ENCODE measurements around the gene KLK1. TPM values are rescaled to one million over a fixed set of nuclear protein-coding genes. Genes with fewer than 3 reads are reported as not detected.

The KLK1 gene
- total and polyA plus RNA-seq, 2 donors = 0.39 TPM; not detected in 1

DNA sequence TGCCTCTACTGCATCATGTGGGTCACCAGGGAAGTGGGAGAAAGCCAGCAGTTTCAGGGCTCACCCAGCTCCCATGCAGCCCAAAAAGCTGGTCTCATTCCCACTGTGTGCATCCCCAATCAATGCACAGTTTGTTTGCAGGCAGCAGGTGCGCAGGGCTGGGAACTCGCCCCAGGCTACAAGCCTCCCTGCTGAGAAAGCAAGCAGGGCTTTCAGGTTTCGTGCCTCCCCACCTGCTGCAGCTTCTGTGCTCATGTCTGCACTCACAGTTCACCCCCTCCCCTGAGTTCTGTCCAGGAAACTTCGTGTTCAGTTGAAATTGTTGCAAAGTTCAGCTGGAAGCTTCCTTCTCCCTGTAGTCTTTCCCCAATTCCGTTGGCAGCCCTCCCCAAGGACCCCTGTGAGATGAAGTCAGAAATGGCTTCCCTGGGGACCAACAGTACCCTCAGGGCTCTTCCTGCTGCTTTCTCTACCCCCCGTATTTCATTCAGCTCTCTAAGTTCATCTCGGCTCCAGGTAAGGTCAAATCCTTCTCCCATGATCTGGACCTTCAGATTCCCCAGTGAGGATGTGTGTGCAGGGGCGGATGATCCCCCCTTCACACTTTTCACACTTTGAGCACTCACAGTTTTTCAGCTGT lies 20.8 kb upstream of the KLK1 start:
- Histone ChIP-seq H3K27ac (ENCODE audit: low read depth) (no peak overlapping the region), H3K4me1 (ENCODE audit: insufficient read depth) (no peaks in the 10 kb centered on the region), H3K4me3 (ENCODE audit: low read depth, low read length) (no peak overlapping the region), H3K36me3 (ENCODE audit: insufficient read depth) (no peaks in the 10 kb centered on the region)
- 59% methylated on average over 8 of the region's 8 CpGs for WGBS
- DNase-seq (ENCODE audit: extremely low spot score) = no peak

DNA sequence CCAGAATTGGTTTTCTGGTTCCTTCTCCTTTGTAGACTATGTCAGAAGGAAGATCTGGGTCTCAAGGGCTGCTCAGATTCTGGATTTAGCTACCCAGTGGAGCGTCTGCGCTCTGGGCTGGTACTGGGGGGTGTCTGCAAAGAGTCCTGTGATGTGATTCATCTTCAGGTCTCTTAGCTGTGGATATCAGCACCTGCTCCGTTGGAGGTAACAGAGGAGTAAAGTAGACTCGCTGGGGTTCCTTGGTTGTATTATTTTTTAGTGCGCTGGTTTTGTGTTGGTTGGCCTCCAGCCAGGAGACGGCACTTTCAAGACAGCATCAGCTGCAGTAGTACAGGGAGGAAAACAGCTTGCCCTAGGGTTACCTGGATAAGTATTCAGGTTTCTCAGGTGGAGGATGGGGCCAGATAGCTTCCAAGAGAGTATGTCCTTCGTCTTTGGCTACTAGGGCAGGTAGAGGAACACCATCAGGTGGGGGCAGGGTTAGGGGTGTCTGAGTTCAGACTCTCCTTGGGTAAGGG lies 20.2 kb upstream of the KLK1 start:
- no peaks in the 10 kb centered on the region for H3K36me3 ChIP-seq (ENCODE audit: insufficient read depth)
- DNase-seq (ENCODE audit: extremely low spot score) = no peak
- H3K27ac ChIP-seq (ENCODE audit: low read depth) = no peak overlapping the region
- no peaks in the 10 kb centered on the region for H3K4me1 ChIP-seq (ENCODE audit: insufficient read depth)
- 84% methylated on average over 7 of the region's 7 CpGs for WGBS
- H3K4me3 ChIP-seq (ENCODE audit: low read depth, low read length) = no peak overlapping the region

DNA sequence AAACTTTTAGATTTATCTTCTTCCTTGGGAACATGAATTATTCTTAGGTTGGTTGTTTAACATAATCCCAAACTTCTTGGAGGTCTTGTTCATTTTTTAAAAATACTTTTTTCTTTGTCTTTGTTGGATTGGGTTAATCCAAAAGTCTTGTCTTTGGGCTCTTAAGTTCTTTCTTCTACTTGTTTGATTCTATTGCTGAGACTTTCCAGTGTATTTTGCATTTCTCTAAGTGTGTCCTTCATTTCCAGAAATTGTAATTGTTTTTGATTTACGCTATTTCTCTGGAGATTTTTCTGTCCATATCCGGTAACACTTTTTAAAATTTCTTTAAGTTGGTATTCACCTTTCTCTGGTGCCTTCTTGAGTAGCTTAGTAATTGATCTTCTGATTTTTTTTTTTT lies 19.6 kb upstream of the KLK1 start:
- no peak overlapping the region for H3K4me3 ChIP-seq (ENCODE audit: low read depth, low read length)
- H3K27ac ChIP-seq (ENCODE audit: low read depth) = no peak overlapping the region
- no peak for DNase-seq (ENCODE audit: extremely low spot score)
- H3K4me1 ChIP-seq (ENCODE audit: insufficient read depth) = no peaks in the 10 kb centered on the region
- WGBS = 94% methylated on average over 2 of the region's 2 CpGs
- H3K36me3 ChIP-seq (ENCODE audit: insufficient read depth) = no peaks in the 10 kb centered on the region

DNA sequence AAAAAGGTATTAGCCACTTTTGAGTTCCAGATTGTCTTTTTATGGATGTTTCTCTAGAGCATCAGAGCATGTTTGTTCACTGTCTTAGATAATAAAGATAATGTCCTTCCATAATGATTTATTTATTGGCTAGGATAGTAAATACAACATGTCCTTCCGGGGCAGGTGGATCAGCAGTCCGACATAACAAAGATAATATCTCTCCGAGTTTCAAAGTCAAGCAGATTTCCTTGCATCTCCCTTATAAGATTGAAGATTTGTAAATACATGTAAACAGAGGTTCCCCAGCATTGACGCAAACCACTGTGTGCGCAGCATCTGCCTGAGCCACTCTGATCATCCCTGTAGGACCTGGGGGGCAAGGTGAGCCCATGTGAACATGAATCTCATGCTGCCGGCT lies 18.5 kb upstream of the KLK1 start:
- Histone ChIP-seq H3K4me1 (ENCODE audit: insufficient read depth) (no peaks in the 10 kb centered on the region), H3K4me3 (ENCODE audit: low read depth, low read length) (no peak overlapping the region), H3K27ac (ENCODE audit: low read depth) (no peak overlapping the region), H3K36me3 (ENCODE audit: insufficient read depth) (no peaks in the 10 kb centered on the region)
- DNase-seq (ENCODE audit: extremely low spot score) = no peak
- WGBS = 73% methylated on average over 6 of the region's 6 CpGs

DNA sequence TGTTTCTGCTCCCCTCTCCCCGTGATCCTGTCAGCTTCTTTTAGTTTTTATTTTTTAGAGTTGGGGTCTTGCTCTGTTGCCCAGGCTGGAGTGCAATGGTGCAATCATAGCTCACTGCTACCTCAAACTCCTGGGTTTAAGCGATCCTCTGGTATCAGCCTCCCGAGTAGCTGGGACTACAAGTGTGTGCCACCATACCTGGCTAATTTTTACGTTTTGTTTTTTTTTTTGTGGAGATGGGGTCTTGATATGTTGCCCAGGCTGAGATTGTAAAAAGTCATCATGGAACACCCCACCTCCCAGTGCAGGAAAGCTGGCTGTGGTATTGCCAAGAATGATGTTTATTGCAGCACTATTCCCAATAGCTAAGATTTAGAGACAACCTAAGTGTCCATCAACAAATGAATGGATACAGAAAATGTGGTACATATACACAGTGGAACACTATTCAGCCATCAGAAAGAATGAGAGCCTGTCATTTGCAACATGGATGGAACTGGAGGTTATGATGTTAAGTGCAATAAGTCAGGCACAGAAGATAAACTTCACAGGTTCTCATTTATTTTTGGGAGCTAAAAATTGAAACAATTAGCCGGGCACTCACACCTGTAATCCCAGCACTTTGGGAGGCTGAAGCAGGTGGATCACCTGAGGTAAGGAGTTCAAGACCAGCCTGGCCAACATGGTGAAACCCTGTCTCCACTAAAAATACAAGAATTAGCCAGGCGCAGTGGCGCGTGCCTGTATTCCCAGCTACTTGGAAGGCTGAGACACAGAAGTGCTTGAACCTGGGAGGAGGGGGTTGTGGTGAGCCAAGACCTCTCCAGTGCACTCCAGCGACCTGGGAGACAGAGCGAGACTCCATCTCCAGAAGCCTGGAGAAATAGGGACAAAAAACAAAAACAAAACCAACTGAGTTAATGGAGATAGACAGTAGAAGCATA lies 16.4 kb upstream of the KLK1 start:
- H3K4me3 ChIP-seq (ENCODE audit: low read depth, low read length) = no peak overlapping the region
- no peaks in the 10 kb centered on the region for H3K4me1 ChIP-seq (ENCODE audit: insufficient read depth)
- no peak overlapping the region for H3K27ac ChIP-seq (ENCODE audit: low read depth)
- DNase-seq (ENCODE audit: extremely low spot score) = no peak
- WGBS = 75% methylated on average over 10 of the region's 10 CpGs
- no peaks in the 10 kb centered on the region for H3K36me3 ChIP-seq (ENCODE audit: insufficient read depth)

DNA sequence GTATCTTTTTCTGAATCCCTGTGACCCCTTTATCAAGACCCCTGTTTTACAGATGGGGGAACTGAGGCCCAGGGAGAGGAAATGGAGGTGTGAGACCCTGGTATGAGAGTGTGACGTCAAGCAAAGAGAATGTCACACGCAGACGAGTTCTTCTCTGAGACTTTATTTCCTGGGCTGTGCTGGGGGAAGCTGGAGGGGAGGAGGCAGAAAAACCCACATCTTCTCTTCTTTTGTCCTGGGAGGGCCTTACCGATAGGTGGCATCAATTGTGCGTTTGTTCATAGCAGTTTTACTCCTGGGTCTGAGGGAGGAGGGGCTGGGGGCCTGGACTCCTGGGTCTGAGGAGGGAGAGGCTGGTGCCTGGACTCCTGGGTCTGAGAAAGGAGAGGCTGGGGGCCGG lies 14.7 kb upstream of the KLK1 start:
- no peaks in the 10 kb centered on the region for H3K36me3 ChIP-seq (ENCODE audit: insufficient read depth)
- H3K27ac ChIP-seq (ENCODE audit: low read depth) = no peak overlapping the region
- DNase-seq (ENCODE audit: extremely low spot score) = no peak
- no peaks in the 10 kb centered on the region for H3K4me1 ChIP-seq (ENCODE audit: insufficient read depth)
- WGBS = 18% methylated on average over 6 of the region's 6 CpGs
- H3K4me3 ChIP-seq (ENCODE audit: low read depth, low read length) = no peak overlapping the region

DNA sequence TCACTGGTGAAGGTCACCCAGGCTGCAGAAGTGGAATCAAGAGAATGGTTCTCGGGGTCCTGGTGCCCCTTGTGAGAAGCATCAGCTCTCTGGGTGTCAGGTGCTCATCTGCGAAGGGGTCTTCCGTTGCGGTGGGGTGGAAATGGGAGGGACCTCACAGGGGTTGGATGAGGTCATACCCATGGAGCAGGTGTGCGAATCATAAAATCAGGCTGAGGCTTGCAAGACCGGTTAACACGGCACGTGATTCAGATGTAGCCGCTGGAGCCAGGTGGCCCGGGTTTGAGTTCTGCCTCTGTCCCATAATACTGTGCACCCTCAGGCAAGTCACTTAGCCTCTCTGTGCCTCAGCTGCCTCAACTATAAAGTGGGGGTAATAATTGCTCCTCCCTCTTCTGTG lies 13.7 kb upstream of the KLK1 start:
- WGBS = 70% methylated on average over 10 of the region's 10 CpGs
- DNase-seq (ENCODE audit: extremely low spot score) = no peak
- H3K27ac ChIP-seq (ENCODE audit: low read depth) = no peak overlapping the region
- H3K36me3 ChIP-seq (ENCODE audit: insufficient read depth) = no peaks in the 10 kb centered on the region
- H3K4me1 ChIP-seq (ENCODE audit: insufficient read depth) = no peaks in the 10 kb centered on the region
- no peak overlapping the region for H3K4me3 ChIP-seq (ENCODE audit: low read depth, low read length)

DNA sequence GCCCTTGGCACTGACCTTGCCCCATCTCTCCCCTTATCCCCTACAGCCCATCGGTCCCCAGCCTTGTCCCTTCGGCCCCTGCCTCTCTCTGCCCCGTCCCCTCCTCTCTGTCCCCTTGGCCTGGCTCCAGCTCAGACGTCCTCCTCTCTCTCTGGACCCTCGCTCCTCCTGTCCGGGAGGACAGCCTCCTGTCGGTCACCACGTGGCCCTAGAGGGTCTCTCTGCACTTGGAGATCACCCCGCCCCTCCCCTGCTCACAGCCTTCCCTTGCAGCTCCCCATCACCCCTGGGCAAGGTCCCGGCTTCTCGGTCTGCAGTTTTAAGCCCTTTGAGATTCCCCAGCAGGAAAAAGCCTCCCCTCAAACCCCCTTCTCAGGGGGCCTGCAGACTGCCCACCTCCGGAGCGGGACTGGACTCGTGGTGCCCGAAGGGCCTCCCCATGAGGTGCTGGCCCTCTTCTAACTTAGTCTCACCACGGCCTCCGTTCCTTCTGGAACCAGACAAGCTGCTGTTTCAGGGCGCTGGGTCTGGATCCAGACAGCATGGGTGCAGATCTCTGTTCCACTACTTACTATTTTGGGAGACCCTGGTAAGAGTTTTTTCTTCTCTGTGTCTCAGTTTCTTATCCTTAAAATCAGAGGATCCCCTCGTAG lies 13.1 kb upstream of the KLK1 start:
- H3K4me3 ChIP-seq (ENCODE audit: low read depth, low read length) = no peak overlapping the region
- WGBS = 40% methylated on average over 19 of the region's 19 CpGs

DNA sequence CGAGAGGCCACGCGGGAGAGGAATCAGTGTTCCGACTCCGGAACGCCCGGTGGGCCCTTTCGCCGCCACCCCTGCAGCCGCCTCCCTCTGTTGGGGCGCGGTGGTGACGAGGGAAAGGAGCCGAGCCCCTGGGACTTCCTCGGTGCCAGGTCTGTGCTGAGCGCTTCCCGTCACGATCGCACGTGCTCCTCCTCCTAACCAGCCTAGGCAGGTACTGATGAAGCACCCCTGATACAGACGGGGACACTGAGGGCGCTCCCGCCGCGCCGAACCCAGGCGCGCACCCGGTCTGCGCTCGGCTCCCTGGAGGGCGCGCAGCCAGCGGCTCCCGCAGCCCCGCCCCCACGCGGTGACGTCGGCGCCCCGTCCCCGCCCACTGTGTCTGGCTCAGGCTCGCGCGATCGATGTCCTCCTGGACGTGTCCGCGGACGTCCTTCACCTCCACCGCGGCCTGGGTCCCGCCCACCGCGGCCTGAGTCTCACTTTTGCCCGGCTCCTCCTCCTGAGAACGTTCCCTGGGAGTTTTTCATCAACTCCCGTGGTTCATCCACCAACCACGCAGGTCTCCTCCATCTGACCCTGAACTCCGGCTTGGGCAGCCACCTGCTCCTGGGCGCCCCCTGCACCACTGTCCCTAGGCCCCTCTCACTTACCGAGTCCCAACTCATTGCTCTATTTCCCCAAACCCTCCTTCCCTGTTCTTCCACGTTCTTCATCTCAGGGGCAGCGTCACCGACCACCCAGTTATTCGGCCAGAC lies 12.4 kb upstream of the KLK1 start:
- H3K36me3 ChIP-seq (ENCODE audit: insufficient read depth) = no peaks in the 10 kb centered on the region
- H3K4me3 ChIP-seq (ENCODE audit: low read depth, low read length) = peak overlapping the region; percentile 33
- H3K27ac ChIP-seq (ENCODE audit: low read depth) = no peak overlapping the region
- no peaks in the 10 kb centered on the region for H3K4me1 ChIP-seq (ENCODE audit: insufficient read depth)
- 2% methylated on average over 67 of the region's 67 CpGs for WGBS
- DNase-seq (ENCODE audit: extremely low spot score) = no peak

More for the DNA sequence above, 13.1 kb upstream of the KLK1 start:
- no peaks in the 10 kb centered on the region for H3K4me1 ChIP-seq (ENCODE audit: insufficient read depth)
- no peak overlapping the region for H3K27ac ChIP-seq (ENCODE audit: low read depth)
- H3K36me3 ChIP-seq (ENCODE audit: insufficient read depth) = no peaks in the 10 kb centered on the region
- DNase-seq (ENCODE audit: extremely low spot score) = no peak

DNA sequence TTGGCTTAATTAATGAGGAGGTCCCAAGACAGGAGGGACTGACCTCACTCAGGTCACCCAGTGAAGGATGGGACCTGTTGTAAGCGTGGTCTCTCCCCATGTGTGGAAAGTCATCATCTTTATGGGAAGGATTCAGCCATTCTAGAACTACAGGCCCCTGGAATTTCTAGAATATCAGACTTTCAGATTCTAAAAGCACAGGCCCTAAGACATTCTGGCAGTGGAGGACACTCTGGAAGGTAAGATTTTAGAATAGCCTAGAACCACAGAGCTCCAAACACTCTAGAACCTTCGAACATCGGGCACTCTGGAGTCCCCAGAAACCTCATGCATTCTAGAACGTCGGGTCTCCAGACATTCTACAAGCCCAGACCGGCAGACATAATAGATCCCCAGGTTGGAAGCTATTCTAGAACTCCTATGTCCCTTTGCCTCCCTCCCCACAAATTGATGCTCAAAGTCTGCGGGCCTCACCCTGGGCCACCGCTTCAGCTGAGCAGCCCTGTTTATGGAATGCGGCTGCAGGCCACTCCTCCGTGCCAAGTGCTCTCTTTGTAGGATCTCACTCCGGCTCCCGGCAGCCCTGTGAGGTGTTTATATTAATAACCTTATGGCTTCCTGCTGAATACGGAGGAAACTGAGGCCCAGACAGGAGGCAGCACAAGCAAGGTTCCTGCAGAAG lies 11.7 kb upstream of the KLK1 start:
- DNase-seq (ENCODE audit: extremely low spot score) = no peak
- Histone ChIP-seq H3K4me3 (ENCODE audit: low read depth, low read length) (peak overlapping the region; percentile 33), H3K36me3 (ENCODE audit: insufficient read depth) (no peaks in the 10 kb centered on the region), H3K27ac (ENCODE audit: low read depth) (no peak overlapping the region), H3K4me1 (ENCODE audit: insufficient read depth) (no peaks in the 10 kb centered on the region)
- 31% methylated on average over 13 of the region's 13 CpGs for WGBS

DNA sequence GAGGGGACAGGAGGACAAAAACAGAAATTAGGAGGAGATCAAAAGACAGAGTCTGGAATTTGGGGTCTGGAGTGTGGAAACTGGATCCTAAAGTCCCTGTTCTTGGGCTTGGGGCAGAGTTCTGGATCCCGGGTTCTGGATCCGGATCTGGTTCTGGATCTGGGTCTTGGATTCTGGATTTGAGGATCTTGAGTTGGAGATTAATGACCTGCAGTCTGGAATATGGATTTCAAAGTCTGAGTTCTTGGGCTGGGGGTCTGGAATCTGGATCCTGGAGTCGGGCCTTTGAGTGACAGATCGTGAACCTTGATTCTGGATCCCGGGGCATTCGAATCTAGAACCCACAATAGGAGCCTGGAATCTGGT lies 10.2 kb upstream of the KLK1 start:
- Histone ChIP-seq H3K27ac (ENCODE audit: low read depth) (no peak overlapping the region), H3K36me3 (ENCODE audit: insufficient read depth) (no peaks in the 10 kb centered on the region), H3K4me3 (ENCODE audit: low read depth, low read length) (no peak overlapping the region), H3K4me1 (ENCODE audit: insufficient read depth) (no peaks in the 10 kb centered on the region)
- DNase-seq (ENCODE audit: extremely low spot score) = no peak
- WGBS = 95% methylated on average over 6 of the region's 6 CpGs

DNA sequence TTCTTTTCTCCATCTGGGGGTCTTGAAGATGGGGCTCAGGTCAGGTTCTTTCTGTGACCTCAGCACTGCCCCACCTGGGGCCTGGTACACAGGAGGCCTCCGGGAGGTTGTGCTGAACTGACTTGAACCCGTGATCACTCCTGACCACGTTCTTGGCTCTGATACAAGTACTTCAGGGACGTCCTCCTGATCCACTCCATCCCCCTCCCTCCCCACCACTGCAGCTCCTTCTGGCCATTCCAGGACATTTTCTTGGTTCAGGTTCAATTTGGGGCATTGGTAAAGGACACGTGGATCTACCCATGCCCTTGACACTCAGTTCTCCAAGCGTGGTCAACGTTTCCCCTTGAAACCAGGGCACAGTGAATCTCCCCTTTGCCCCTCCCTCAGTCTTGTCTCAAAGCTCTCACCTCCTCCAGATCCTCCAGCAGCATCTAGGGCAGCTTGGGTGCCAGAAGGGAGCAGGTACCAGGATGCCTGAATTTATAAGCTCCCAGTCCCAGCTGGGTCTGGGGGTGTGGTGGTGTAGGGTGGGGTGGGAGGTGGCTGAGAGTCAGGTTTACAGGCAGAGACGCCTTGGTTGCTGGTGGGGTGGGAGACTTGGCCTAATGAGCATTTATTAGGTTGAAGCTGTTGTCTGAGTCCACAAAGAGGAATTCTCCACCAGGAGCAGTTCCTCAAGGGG lies 9.7 kb upstream of the KLK1 start, which contains the start of gene KLK15:
KLK15 (minus strand) TSS at position 458 of the 685 bp plus-strand sequence. CDS start 2,082 bp downstream, outside the sequence.
- Histone ChIP-seq H3K36me3 (ENCODE audit: insufficient read depth) (no peaks in the 10 kb centered on the region), H3K4me3 (ENCODE audit: low read depth, low read length) (no peak within 1 kb of the TSS), H3K27ac (ENCODE audit: low read depth) (no peak within 1 kb of the TSS), H3K4me1 (ENCODE audit: insufficient read depth) (no peaks in the 10 kb centered on the region)
- DNase-seq (ENCODE audit: extremely low spot score) = no peak
- 68% methylated on average over 8 of the region's 8 CpGs for WGBS
